ENCODE measurements around the gene RAB1A. TPM values are rescaled to one million over a fixed set of nuclear protein-coding genes. Genes with fewer than 3 reads are reported as not detected.

The RAB1A gene
- total and polyA plus RNA-seq, 2 of the 13 experiments (the other 11 are each of a cell fraction or from before 2014, with no cell fraction given): 206 to 226 TPM

- no TSS peak for BruUV-seq (replicated peaks)
- ChIA-PET POLR2A (no interaction called here), CTCF (ENCODE audit: low intra/inter-chr PET ratio, low total read pairs) (no interaction called here)
- Histone ChIP-seq H3K4me2 (ENCODE audit: low read depth, low read length) (no peak overlapping the region), H3K4me3 (replicated peaks in 1 of 3; ENCODE audit: insufficient read depth in 1 of 3, low read depth in 2 of 3, low read length in 3 of 3) (no peak overlapping the region), H3K27me3 (ENCODE audit: control insufficient read depth in 1 of 2, insufficient read depth in 2 of 2, low read length in 2 of 2) (no peaks in the 10 kb centered on the region), H3K27ac (ENCODE audit: extremely low read length, insufficient read depth, low read length) (peak overlapping the region; percentile 9), H3K9ac (ENCODE audit: insufficient read depth, low read depth, low read length) (no peak overlapping the region), H3K9me3 (ENCODE audit: low read length) (no peaks in the 10 kb centered on the region), H3K79me2 (ENCODE audit: insufficient read depth, low read length) (no peaks in the 10 kb centered on the region), H4K20me1 (ENCODE audit: insufficient read depth, low read length) (peaks cover 7% of the 10 kb centered on the region; the same call in 1 of the 2 replicates), H2AFZ (ENCODE audit: low read length) (no peak overlapping the region), H3K4me1 (ENCODE audit: insufficient read depth, low read length) (peaks cover 17% of the 10 kb centered on the region), H3K36me3 (replicated peaks in 1 of 2; ENCODE audit: control insufficient read depth in 1 of 2, insufficient read depth in 2 of 2, low read length in 2 of 2) (peaks cover 25 to 61% of the 10 kb centered on the region in 2 experiments)
- in situ Hi-C loops (cut with HindIII; ENCODE audit: extremely low pct_ligation_motif_present, low pct_unique_long_range_greater_than_20kb): no loop called here
- ATAC-seq (peak; percentile 12), FAIRE-seq (no peak), DNase-seq (ENCODE audit: low spot score) (no peak)
- intact Hi-C loops (cut with micrococcal nuclease; ENCODE audit: unreplicated experiment): no loop called here
- peak; percentile 27; the same call in 1 of the 2 replicates for TF ChIP-seq SSRP1 (CRISPR knock-in tag; IDR thresholded peaks at IDR 0.05)
- TF ChIP-seq, protein P1, sequence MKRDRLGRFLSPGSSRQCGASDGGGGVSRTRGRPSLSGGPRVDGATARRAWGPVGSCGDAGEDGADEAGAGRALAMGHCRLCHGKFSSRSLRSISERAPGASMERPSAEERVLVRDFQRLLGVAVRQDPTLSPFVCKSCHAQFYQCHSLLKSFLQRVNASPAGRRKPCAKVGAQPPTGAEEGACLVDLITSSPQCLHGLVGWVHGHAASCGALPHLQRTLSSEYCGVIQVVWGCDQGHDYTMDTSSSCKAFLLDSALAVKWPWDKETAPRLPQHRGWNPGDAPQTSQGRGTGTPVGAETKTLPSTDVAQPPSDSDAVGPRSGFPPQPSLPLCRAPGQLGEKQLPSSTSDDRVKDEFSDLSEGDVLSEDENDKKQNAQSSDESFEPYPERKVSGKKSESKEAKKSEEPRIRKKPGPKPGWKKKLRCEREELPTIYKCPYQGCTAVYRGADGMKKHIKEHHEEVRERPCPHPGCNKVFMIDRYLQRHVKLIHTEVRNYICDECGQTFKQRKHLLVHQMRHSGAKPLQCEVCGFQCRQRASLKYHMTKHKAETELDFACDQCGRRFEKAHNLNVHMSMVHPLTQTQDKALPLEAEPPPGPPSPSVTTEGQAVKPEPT (CRISPR knock-in tag; IDR thresholded peaks at IDR 0.05; ENCODE audit: low read depth): no peak
- no peak for TF ChIP-seq ZNF761 (CRISPR knock-in tag; conservative IDR thresholded peaks at IDR 0.05)
- peak; percentile 54 for TF ChIP-seq AGO2 (optimal IDR thresholded peaks at IDR 0.05; ENCODE audit: low read depth, low read length)
- TF ChIP-seq RBM22 (optimal IDR thresholded peaks at IDR 0.05; ENCODE audit: low read length): peak; percentile 88
- TF ChIP-seq FOSL1 (CRISPR knock-in tag; IDR thresholded peaks at IDR 0.05; ENCODE audit: borderline replicate concordance): no peak
- TF ChIP-seq POLR2A (IDR thresholded peaks at IDR 0.05; ENCODE audit: insufficient read depth in 1 of 2, low read depth in 2 of 2, low read length in 2 of 2): 0 out of 4 replicates have a peak, but pooled peaks of 1 of the 2 experiments have one; percentile 36
- 0 out of 2 replicates have a peak, but pooled peaks have one; percentile 71 for TF ChIP-seq POLR2AphosphoS2 (IDR thresholded peaks at IDR 0.05; ENCODE audit: low read depth, low read length)
- WGBS (ENCODE audit: low lambda C conversion rate): 93% methylated on average over 4 of the region's 4 CpGs
These were observed 48.6 kb downstream of the RAB1A start for GRCh38 chr2:65081232-65081685.
